Uterus (tissue), 4 donors: ENCODE data around the gene TKT. TPM values are rescaled to one million over a fixed set of nuclear protein-coding genes. Genes with fewer than 3 reads are reported as not detected.

Experiments used
- DNase-seq, 2 donors: peaks; one replicate each; pipeline ENCODE4 v3.0.0-alpha.2; 2019 to 2020
- H3K27ac ChIP-seq, 2 donors: fragments of 200-600 bp; sonication (generic); 1 replicate in 1 of 2; 2 replicates in 1 of 2; pipeline ENCODE4 v1.5.1; 2016 to 2018
- H3K27me3 ChIP-seq, 2 donors: fragments of 200-600 bp; sonication (generic); one replicate each; pipeline ENCODE4 v1.5.1; 2018 to 2019; ENCODE audit warnings: control low read depth in 1 of 2
- H3K36me3 ChIP-seq, 2 donors: fragments of 200-600 bp; sonication (generic); one replicate each; pipeline ENCODE4 v1.5.1; 2019; ENCODE audit warnings: control low read depth in 1 of 2
- H3K4me1 ChIP-seq, 2 donors: fragments of 200-600 bp; sonication (generic); one replicate each; pipeline ENCODE4 v1.5.1; 2018 to 2019; ENCODE audit warnings: control low read depth in 1 of 2
- H3K4me3 ChIP-seq, 2 donors: fragments of 200-600 bp; sonication (generic); 1 replicate in 1 of 2; 2 replicates in 1 of 2; pipeline ENCODE4 v1.5.1; 2018 to 2019; ENCODE audit warnings: mild to moderate bottlenecking in 1 of 2
- H3K9me3 ChIP-seq, 2 donors: fragments of 200-600 bp; sonication (generic); one replicate each; pipeline ENCODE4 v1.5.1; 2019; ENCODE audit warnings: control low read depth in 1 of 2
- CTCF ChIP-seq, 4 experiments: fragments of 200-600 bp in 2 of 4; fragments of 450-650 bp in 2 of 4; sonication (generic) in 2 of 4; IDR thresholded peaks; one replicate each; pipeline ENCODE4 v1.5.1; 2016 to 2019; ENCODE audit warnings: antibody characterized with exemption in 4 of 4, mild to moderate bottlenecking in 2 of 4, moderate library complexity in 1 of 4
- POLR2A ChIP-seq, 2 donors: fragments of 450-650 bp; IDR thresholded peaks; one replicate each; pipeline ENCODE4 v1.6.1; 2016; ENCODE audit warnings: antibody characterized with exemption in 2 of 2, mild to moderate bottlenecking in 1 of 2, moderate library complexity in 1 of 2
- intact Hi-C: fragments of 100-400 bp; cut with DNase I; formaldehyde crosslinking; loops from one replicate; pipeline ENCODE4 v1.15.1; 2023; ENCODE audit warnings: low total_unique reads
- total RNA-seq, 4 donors: library from RNA; depleted of rRNA in 3 of 4; stranded (reverse); fragments of >200 nt in 3 of 4; gene quantifications; one replicate each; pipeline versions ENCODE4 v1.1.0 to v1.2.4, GENCODE V29; 2014 to 2023
- donor health status: DM: yes; HTN: yes; CAD: no.

Gene TKT
- total RNA-seq, 4 donors from 2014 or later: 74.5 to 113 (median 84.6) TPM

GRCh38 chr3:53184701-53185100 is 71.1 kb downstream of the TKT start:
- Histone ChIP-seq H3K27ac (no peak overlapping the region), H3K4me1 (no peaks in the 10 kb centered on the region)
- intact Hi-C loops: no loop called here

GRCh38 chr3:53183514-53183913 is 72.3 kb downstream of the TKT start:
- intact Hi-C loops: no loop called here
- DNase-seq: no peak
- Histone ChIP-seq H3K9me3 (no peaks in the 10 kb centered on the region), H3K4me3 (no peak overlapping the region), H3K36me3 (no peaks in the 10 kb centered on the region), H3K27me3 (no peaks in the 10 kb centered on the region), H3K4me1 (no peaks in the 10 kb centered on the region), H3K27ac (no peak overlapping the region)
- no peak for TF ChIP-seq CTCF (IDR thresholded peaks at IDR 0.05)
- no peak for TF ChIP-seq POLR2A (IDR thresholded peaks at IDR 0.05)

More at GRCh38 chr3:53184701-53185100, 71.1 kb downstream of the TKT start:
- Histone ChIP-seq H3K9me3 (no peaks in the 10 kb centered on the region), H3K36me3 (no peaks in the 10 kb centered on the region), H3K4me3 (no peak overlapping the region), H3K27me3 (no peaks in the 10 kb centered on the region)
- TF ChIP-seq CTCF (IDR thresholded peaks at IDR 0.05) (no peak), POLR2A (IDR thresholded peaks at IDR 0.05) (no peak)
- no peak for DNase-seq

- H3K36me3 ChIP-seq: no peaks in the 10 kb centered on the region
- no peaks in the 10 kb centered on the region for H3K4me1 ChIP-seq
- TF ChIP-seq POLR2A (IDR thresholded peaks at IDR 0.05) (no peak), CTCF (IDR thresholded peaks at IDR 0.05) (no peak)
- no peak overlapping the region for H3K27ac ChIP-seq
- H3K4me3 ChIP-seq: no peak overlapping the region
- no peaks in the 10 kb centered on the region for H3K27me3 ChIP-seq
- no peaks in the 10 kb centered on the region for H3K9me3 ChIP-seq
- DNase-seq: no peak
- intact Hi-C loops: no loop called here
Measured at GRCh38 chr3:53182764-53183355, 73.0 kb downstream of the TKT start.

GRCh38 chr3:53181528-53181927 is 74.3 kb downstream of the TKT start:
- no peaks in the 10 kb centered on the region for H3K9me3 ChIP-seq
- H3K36me3 ChIP-seq: no peaks in the 10 kb centered on the region
- intact Hi-C loops: no loop called here
- H3K4me3 ChIP-seq: no peak overlapping the region
- no peak for TF ChIP-seq POLR2A (IDR thresholded peaks at IDR 0.05)
- no peak for TF ChIP-seq CTCF (IDR thresholded peaks at IDR 0.05)
- DNase-seq: no peak
- no peak overlapping the region for H3K27ac ChIP-seq
- H3K4me1 ChIP-seq: no peaks in the 10 kb centered on the region
- H3K27me3 ChIP-seq: no peaks in the 10 kb centered on the region

GRCh38 chr3:53181024-53181371 is 74.8 kb downstream of the TKT start:
- no peaks in the 10 kb centered on the region for H3K9me3 ChIP-seq
- no peak overlapping the region for H3K27ac ChIP-seq
- H3K4me3 ChIP-seq: no peak overlapping the region
- no peaks in the 10 kb centered on the region for H3K36me3 ChIP-seq
- no peaks in the 10 kb centered on the region for H3K4me1 ChIP-seq
- H3K27me3 ChIP-seq: no peaks in the 10 kb centered on the region
- DNase-seq: no peak
- TF ChIP-seq CTCF (IDR thresholded peaks at IDR 0.05) (no peak), POLR2A (IDR thresholded peaks at IDR 0.05) (no peak)
- intact Hi-C loops: no loop called here
